GM18951 (cell line): ENCODE data around the gene PGA3.

ENCODE experiments used
- POLR2A ChIP-seq: IDR thresholded peaks from 4 replicates; pipeline ENCODE4 v1.6.1; 2011; ENCODE audit warnings: mild to moderate bottlenecking; ENCODE audit not compliant: insufficient read length, insufficient read depth; ENCODE audit errors: extremely low read depth
- in situ Hi-C: fragments of 300-500 bp; cut with MboI; formaldehyde crosslinking; loops from one replicate; pipeline ENCODE4 v1.12.0; 2022; ENCODE audit warnings: low sequenced_read_pairs, mixed read lengths, inconsistent platforms; ENCODE audit not compliant: unreplicated experiment

The PGA3 gene

GRCh38 chr11:61176446-61176845 lies 26.9 kb upstream of the PGA3 start:
- in situ Hi-C loops, result no loop called here
- TF ChIP-seq POLR2A, result no peak

- in situ Hi-C loops, result loop anchor here (10.0 kb wide), 1 partner anchor 345 kb away; no protein-coding TSS in a partner anchor
These were observed 23.1 kb upstream of the PGA3 start for GRCh38 chr11:61180205-61180604.

- in situ Hi-C loops, result loop anchor here (10.0 kb wide), 1 partner anchor 347 kb away; no protein-coding TSS in a partner anchor
These were observed 21.8 kb upstream of the PGA3 start for GRCh38 chr11:61181489-61181888.

GRCh38 chr11:61183645-61184044 lies 19.7 kb upstream of the PGA3 start:
- in situ Hi-C loops, result loop anchor here (10.0 kb wide), 1 partner anchor 349 kb away; no protein-coding TSS in a partner anchor
- no peak for TF ChIP-seq POLR2A

More at GRCh38 chr11:61181489-61181888, 21.8 kb upstream of the PGA3 start:
- TF ChIP-seq POLR2A, result no peak

GRCh38 chr11:61186504-61186903 lies 16.8 kb upstream of the PGA3 start:
- in situ Hi-C loops, result loop anchor here (10.0 kb wide), 1 partner anchor 352 kb away; no protein-coding TSS in a partner anchor
- no peak for TF ChIP-seq POLR2A

GRCh38 chr11:61187505-61188130 lies 15.7 kb upstream of the PGA3 start:
- in situ Hi-C loops, result loop anchor here (10.0 kb wide), 1 partner anchor 353 kb away; no protein-coding TSS in a partner anchor
- no peak for TF ChIP-seq POLR2A

GRCh38 chr11:61189933-61190332 lies 13.4 kb upstream of the PGA3 start:
- no peak for TF ChIP-seq POLR2A
- in situ Hi-C loops, result loop anchor here (10.0 kb wide), 1 partner anchor 355 kb away; no protein-coding TSS in a partner anchor

GRCh38 chr11:61193596-61193995 lies 9.7 kb upstream of the PGA3 start:
- in situ Hi-C loops, result no loop called here
- TF ChIP-seq POLR2A, result no peak

- no peak for TF ChIP-seq POLR2A
- in situ Hi-C loops, result no loop called here
These were observed 9.1 kb upstream of the PGA3 start for GRCh38 chr11:61194169-61194671.

- no peak for TF ChIP-seq POLR2A
- in situ Hi-C loops, result no loop called here
These were observed 8.2 kb upstream of the PGA3 start for GRCh38 chr11:61194981-61195695.

- no peak for TF ChIP-seq POLR2A
- in situ Hi-C loops, result no loop called here
These were observed 7.6 kb upstream of the PGA3 start for GRCh38 chr11:61195719-61196118.

GRCh38 chr11:61198361-61198760 lies 5.0 kb upstream of the PGA3 start:
- in situ Hi-C loops, result no loop called here
- no peak for TF ChIP-seq POLR2A

GRCh38 chr11:61198948-61199523 lies 4.3 kb upstream of the PGA3 start:
- in situ Hi-C loops, result no loop called here
- no peak for TF ChIP-seq POLR2A
